T follicular helper cell (primary cell): ENCODE results near the gene KRT5.

Experiments used
- DNase-seq: peaks from one replicate; pipeline ENCODE4 v3.0.0-alpha.2; 2020; ENCODE audit warnings: low read depth
- total RNA-seq, 2 experiments: gene quantifications; one replicate each; lab custom pipeline; 2026; lab: John Stamatoyannopoulos, UW

Gene KRT5
- total RNA-seq, result 0 reads per million in 2 experiments

GRCh38 chr12:52519826-52520662 is at the start of gene KRT5:
Gene KRT5 (minus strand): TSS chr12:52520394. CDS start chr12:52520296, 98 bp downstream.
- DNase-seq, result no peak

DNA sequence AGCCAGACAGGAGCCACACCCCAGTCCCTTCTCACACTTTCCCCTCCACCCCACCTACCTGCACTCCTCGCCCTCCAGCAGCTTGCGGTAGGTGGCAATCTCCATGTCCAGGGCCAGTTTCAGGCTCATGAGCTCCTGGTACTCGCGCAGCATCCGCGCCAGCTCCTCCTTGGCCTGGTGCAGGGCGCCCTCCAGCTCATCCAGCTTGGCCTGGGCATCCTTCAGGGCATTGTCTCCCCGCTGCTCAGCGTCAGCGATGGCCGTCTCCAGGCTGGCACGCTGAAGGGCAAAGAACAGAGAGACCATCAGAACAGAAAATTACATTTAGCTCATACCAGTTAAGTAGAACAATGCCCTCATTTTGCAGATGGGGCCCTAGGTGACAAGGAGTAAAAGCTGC is 47.9 kb upstream of the KRT5 start:
- DNase-seq, result no peak

DNA sequence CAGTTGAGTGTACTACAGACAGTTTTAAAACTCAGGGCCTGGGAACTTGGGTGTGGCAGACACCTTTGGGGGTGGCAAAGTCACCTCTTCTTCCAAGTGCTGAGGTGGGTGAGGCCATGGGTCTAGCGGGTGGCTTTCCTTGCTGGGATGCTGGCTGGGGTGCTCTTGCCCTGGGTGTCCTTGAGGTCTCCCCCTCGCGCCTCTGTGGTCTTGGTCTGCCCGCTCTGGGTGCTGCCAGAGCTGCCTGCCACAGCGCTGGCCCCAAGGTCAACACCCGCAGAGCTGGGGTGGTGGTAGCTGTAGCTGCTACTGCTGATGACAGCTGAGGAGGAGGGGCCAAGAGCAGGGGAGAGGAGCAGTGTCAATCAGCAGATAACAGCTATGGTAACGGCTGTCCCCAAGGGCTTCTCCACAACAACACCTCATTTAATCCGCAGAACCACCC is 46.7 kb upstream of the KRT5 start:
- no peak for DNase-seq

DNA sequence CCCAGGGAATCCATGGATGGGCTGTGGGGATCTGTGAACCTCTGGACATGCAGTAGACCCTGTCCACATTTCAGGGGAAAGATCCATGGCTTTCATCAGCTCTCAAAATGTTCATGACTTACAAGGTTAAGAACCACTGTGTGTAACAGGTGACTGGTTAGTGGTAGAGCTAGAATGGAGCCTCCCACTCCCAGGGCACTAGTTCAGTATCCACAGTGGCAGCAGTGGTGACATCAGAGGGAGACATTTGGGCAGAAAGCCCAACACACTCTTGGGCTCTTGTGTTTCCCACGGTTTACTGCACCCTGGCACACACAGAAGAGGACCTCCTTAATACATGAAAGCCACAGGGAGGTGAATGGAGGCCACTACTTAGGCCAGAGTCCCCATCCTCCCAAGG is 44.4 kb upstream of the KRT5 start:
- no peak for DNase-seq

DNA sequence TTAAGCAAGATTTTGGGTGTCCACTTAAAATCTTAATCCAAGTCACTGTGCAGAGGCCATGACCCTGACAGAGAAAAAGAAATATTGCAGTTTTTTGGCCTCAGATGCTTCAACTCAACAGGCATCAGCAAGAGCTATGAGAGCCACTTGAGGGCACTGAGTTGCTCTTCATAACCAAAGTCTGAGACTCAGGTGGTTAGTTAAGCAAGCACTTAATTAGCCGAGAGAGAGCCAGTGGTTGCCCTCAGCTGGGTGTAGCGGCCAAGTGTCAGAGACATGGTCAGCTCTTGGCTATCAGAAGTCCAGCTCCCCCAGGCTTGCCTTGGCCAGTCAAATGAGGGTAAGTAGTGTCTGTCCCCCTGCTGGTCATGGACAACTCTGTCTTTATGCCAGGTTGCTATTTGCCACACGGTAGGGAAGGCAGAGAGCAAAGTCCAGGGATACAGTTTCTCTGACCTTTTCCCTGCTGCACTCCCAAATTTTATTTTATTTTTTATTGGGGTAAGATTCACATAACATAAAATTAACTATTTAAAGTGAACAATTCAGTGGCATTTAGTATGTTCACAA is 41.8 kb upstream of the KRT5 start:
- no peak for DNase-seq

DNA sequence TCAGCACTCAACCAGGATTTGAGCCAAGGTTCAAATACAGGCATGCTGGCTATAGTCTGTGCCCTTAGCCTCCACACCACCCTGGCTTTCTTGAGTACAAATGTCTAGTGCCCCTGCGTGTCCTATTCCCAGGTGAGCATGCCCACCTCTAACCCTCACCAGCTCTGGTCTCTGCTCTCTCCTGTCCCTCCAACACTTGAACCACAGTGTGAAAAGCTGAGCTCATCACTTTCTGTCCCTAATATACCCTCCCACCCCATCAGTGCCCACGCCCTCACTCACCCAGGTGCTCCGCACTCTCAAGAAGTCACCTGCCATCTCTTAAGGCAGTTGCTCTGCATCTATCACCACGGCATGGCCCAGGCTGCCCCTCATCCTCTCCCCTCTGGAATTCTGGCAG is 39.8 kb upstream of the KRT5 start:
- no peak for DNase-seq

GRCh38 chr12:52558781-52559445 is 38.7 kb upstream of the KRT5 start:
- DNase-seq, result no peak

- no peak for DNase-seq
Measured at GRCh38 chr12:52557476-52557875, 37.3 kb upstream of the KRT5 start.

GRCh38 chr12:52555577-52555976 is 35.4 kb upstream of the KRT5 start:
- DNase-seq, result no peak

DNA sequence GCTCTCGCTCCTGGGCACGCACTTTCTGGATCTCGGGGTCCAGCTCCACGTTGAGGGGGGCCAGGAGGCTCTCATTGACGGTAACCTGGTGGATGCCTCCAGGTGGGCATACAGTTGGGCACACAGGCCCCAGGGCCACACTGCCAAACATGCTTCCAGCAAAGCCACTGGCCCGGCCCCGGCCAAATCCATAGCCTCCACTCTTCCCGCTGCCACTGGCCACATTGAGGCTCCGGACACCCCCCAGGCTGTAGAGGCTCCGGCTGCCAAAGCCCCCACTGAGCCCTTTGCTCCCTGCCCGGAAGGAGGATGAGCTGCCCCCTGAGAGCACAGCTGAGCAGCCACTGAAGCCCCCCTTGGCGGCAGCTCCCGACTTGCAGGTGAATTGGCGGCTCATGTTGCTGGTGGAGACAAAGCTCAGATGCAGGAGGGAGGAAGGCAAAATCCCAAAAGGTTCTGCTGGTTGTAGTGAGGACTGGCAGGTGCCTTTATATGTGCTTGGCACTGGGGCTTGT is 32.5 kb upstream of the KRT5 start, which contains the start of gene KRT71:
TSS of gene KRT71 (minus strand) at position 465 of the 515 bp plus-strand sequence. CDS start at position 397, 68 bp downstream.
- DNase-seq, result no peak

- no peak for DNase-seq
Measured at GRCh38 chr12:52552055-52552454, 31.9 kb upstream of the KRT5 start.

DNA sequence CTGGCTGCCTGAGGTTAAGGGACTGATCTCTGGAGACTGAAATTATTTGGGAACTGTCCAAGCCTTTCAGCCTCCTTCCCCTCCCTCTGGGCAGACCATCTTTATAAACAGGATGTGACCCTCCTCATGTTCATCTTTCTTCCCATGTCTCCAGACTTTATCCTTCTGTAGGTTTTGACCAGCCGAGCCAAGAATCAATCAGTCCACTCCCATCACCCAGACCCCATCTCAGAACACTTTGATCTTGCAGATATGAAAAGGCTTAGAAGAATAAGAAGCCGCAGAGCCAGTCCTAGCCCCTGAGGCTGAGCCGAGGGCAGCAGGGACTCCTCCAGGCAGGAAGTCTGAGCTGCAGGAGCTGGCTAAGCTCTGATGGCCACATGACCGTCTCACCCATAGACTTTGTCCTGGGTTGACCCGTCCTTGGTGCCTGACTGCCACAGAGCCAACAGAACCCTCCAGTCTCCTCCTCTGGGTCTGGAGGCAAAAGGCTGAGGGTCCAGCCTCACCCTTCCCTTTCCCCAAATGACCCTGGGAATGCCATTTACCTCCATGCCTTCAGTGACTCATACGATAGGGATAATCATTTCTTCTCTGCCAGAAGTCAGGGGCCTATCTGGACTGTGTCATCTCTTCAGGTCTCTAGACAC is 31.1 kb upstream of the KRT5 start:
- no peak for DNase-seq

DNA sequence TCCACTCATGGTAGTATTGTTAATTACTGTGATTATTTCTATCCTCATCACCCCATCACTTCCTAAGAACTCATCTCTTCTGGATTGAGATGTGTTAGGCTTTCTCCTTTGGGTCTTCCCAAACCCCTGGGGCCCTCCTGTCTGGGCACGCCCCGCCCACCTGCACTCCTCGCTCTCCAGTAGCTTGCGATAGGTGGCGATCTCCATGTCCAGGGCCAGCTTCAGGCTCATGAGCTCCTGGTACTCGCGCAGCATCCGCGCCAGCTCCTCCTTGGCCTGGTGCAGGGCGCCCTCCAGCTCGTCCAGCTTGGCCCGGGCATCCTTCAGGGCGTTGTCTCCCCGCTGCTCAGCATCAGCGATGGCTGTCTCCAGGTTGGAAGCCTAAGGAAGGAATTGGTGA is 25.9 kb upstream of the KRT5 start:
- DNase-seq, result no peak

DNA sequence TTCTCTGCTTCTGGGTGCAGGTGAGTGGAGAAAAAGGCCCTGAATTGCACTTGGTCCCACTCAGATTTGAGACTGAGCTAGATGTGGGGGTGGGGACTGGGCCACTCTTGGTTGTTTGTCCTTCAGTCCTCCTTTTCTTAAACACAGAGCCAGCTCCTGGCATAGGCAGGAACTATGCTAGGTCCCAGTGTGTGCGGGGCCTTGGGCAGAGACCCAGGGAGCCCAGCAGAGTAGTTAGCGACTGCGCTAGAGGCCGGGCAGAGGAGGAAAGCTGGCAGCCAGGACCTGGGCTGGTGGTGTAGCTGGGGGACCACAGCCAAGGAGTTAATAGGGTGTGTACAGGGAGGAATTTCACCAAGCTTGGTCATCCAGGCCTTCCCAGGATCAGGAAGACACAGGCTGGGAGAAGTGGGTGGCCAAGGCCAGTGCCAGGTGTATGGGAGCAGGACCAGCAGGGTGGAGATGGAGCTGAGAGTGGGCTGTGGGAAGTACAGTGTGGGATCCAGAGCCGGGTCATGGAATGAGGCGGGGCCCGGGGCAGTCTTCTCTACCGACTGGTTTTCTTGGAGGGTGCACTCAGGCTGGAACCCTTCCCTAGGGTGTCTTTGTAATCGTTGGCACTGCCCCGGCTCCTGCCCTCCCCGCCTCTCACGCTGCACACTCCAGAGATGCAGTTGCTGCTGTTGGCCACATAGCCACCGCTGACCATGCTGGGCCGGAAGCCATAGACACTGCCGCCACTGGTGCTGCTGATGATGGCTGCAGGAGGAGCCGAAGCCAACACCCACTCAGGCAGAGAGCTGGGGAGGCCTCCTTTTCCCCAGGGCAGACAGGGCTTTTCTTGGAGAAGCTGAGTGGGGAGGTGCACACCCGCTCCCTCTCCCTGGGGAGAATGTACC is 24.0 kb upstream of the KRT5 start:
- no peak for DNase-seq

GRCh38 chr12:52542785-52543318 is 22.7 kb upstream of the KRT5 start:
- DNase-seq, result no peak

DNA sequence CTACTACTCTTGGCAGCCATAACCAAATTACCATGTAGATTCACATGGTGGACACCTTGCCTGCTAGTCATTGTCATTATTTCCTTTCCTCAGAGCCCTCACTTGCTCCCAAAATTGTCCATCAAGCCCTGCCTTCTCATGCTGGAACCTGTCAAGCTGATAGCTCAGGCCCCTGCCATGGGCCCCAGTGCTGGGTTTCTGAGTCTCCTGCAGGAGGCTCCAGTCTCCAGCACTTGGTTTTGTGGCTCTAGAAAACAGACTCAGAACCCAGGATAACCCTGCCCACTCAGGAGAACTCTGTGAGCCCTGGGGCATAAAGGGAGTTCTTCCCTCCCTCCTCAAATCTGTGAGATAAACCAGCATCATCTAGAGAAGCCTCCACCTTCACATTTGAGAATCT is 22.0 kb upstream of the KRT5 start:
- no peak for DNase-seq

- no peak for DNase-seq
Measured at GRCh38 chr12:52541709-52542108, 21.5 kb upstream of the KRT5 start.

GRCh38 chr12:52540531-52540930 is 20.3 kb upstream of the KRT5 start:
- no peak for DNase-seq

DNA sequence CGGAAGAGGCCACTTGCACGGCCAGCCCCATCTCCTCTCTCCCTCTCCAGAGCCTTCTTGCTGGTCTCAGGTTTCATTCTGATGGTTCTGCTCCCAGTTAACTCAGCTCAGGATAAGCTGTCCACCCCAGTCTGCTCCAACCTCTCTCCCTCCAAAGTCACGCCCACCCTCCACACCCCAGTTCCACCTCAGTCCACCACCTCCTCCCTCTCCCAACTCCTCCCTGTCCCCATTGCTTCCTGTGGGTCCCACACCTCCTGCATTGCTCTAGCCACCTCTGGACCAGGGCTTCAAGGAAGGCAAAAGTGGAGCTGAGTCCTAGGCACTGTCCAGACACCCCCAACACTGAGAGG is 19.6 kb upstream of the KRT5 start:
- no peak for DNase-seq

GRCh38 chr12:52539083-52539820 is 19.1 kb upstream of the KRT5 start:
- no peak for DNase-seq
